CD4-positive, alpha-beta T cell treated with Interferon gamma for 1 hour (primary cell): ENCODE measurements around the gene SERPINC1.
"Not testable (repeated sequence)": the region's sequence is repeated elsewhere in the genome, so short reads cannot be mapped to it uniquely, and the experiment has no call there.

ENCODE experiments used
- DNase-seq: peaks from one replicate; pipeline ENCODE4 v3.0.0-alpha.2; 2020

SERPINC1 gene

GRCh38 chr1:173888749-173889148 is 28.4 kb downstream of the SERPINC1 start:
- no peak for DNase-seq

GRCh38 chr1:173887627-173888026 is 29.5 kb downstream of the SERPINC1 start:
- DNase-seq: no peak

- DNase-seq: no peak
Measured at GRCh38 chr1:173886746-173887611, 30.1 kb downstream of the SERPINC1 start.

GRCh38 chr1:173884701-173885100 is 32.4 kb downstream of the SERPINC1 start:
- DNase-seq: no peak

- DNase-seq: not testable (repeated sequence)
Measured at GRCh38 chr1:173881117-173881516, 36.0 kb downstream of the SERPINC1 start.

- no peak for DNase-seq
Measured at GRCh38 chr1:173878251-173878650, 38.9 kb downstream of the SERPINC1 start.

- DNase-seq: no peak
Measured at GRCh38 chr1:173876732-173877131, 40.4 kb downstream of the SERPINC1 start.

- no peak for DNase-seq
Measured at GRCh38 chr1:173871500-173871899, 45.6 kb downstream of the SERPINC1 start.

- DNase-seq: no peak
Measured at GRCh38 chr1:173871091-173871490, 46.0 kb downstream of the SERPINC1 start.

- peak; percentile 19 for DNase-seq
Measured at GRCh38 chr1:173870252-173871075, 46.7 kb downstream of the SERPINC1 start.

- DNase-seq: no peak
Measured at GRCh38 chr1:173869021-173869359, 48.1 kb downstream of the SERPINC1 start.

- DNase-seq: peak; percentile 90
Measured at GRCh38 chr1:173868266-173869020, 48.7 kb downstream of the SERPINC1 start, which contains the start of gene ZBTB37. TSS of gene ZBTB37 (plus strand) at chr1:173868380. CDS start at chr1:173870226, 1,846 bp downstream.

GRCh38 chr1:173867753-173868265 is 49.3 kb downstream of the SERPINC1 start, which contains the start of gene GAS5:
TSS of gene GAS5 (minus strand) at chr1:173867989.
- peak; percentile 99 for DNase-seq

GRCh38 chr1:173867141-173867752 is 49.9 kb downstream of the SERPINC1 start:
- DNase-seq: no peak

GRCh38 chr1:173866413-173867115 is 50.6 kb downstream of the SERPINC1 start:
- no peak for DNase-seq

- DNase-seq: no peak
Measured at GRCh38 chr1:173865468-173866164, 51.5 kb downstream of the SERPINC1 start.

- no peak for DNase-seq
Measured at GRCh38 chr1:173864179-173864867, 52.8 kb downstream of the SERPINC1 start.

- DNase-seq: no peak
Measured at GRCh38 chr1:173863224-173864161, 53.6 kb downstream of the SERPINC1 start.

GRCh38 chr1:173862769-173863223 is 54.3 kb downstream of the SERPINC1 start:
- DNase-seq: no peak
